ENCODE measurements around the gene RCSD1.
A peak's percentile ranks its signal among the peaks of the same experiment; 100 is the strongest.

Gene RCSD1, protein sequence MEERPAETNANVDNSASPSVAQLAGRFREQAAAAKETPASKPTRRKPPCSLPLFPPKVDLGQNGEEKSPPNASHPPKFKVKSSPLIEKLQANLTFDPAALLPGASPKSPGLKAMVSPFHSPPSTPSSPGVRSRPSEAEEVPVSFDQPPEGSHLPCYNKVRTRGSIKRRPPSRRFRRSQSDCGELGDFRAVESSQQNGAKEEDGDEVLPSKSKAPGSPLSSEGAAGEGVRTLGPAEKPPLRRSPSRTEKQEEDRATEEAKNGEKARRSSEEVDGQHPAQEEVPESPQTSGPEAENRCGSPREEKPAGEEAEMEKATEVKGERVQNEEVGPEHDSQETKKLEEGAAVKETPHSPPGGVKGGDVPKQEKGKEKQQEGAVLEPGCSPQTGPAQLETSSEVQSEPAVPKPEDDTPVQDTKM

DNA sequence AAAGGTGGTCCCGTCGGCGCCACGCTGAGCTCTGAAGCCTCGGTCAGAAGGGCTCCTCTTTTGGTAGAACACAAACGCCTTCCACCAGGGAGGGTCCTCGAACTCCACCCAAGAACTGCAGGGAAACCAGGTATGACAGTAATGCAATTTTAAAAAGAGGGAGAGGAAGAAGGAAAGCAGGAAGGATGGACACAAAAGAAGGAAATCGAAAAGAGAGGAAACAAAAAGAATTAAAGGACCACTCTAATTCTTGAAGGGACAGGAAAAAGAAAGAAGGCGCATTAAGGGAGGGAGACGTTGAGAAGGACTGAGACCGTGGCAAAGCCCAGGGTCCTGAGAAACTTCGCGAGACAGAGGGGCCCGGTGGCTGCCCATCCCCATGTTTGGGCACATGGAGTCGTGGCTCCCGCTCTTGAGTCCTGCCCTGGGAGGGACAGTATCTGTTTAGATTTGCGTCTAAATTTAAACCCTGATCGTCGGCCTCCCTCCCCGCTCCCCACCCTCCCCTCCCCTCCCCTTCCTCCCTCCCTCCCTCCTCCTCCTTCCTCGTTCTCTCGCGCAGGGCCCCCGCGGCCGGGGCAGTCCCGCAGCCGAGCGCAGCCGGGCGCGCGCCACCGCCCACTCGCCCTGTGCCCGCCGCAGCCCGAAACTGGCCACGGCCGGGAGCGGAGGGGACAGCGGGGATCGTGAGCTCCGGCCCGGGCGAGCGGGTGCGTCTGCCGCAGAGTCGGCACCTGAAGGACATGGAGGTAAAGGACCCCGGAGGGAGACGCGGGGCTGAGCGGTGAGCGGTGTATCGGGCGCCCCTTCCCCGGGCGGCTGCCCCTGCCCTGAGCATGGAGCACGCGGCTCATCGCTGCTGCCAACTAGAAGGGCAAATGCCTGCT, at the start of gene RCSD1:
Gene RCSD1 (plus strand): TSS at position 552 of the 887 bp plus-strand sequence. CDS start 192 bp downstream, at position 744.
- Histone ChIP-seq H3K9me3 (ENCODE audit: control insufficient read depth, insufficient read depth, low read length) (no peaks in the 10 kb centered on the region), H3K27me3 (ENCODE audit: control insufficient read depth, insufficient read depth, low read length) (peaks cover 72% of the 10 kb centered on the region), H3K4me1 (ENCODE audit: control insufficient read depth, insufficient read depth, low read length) (peaks cover 9% of the 10 kb centered on the region), H3K36me3 (ENCODE audit: control insufficient read depth, insufficient read depth, low read length) (no peaks in the 10 kb centered on the region), H3K9ac (ENCODE audit: low read depth, low read length) (no peak within 1 kb of the TSS), H3K4me3 (ENCODE audit: low read depth, low read length) (peak within 1 kb of the TSS; percentile 61)

DNA sequence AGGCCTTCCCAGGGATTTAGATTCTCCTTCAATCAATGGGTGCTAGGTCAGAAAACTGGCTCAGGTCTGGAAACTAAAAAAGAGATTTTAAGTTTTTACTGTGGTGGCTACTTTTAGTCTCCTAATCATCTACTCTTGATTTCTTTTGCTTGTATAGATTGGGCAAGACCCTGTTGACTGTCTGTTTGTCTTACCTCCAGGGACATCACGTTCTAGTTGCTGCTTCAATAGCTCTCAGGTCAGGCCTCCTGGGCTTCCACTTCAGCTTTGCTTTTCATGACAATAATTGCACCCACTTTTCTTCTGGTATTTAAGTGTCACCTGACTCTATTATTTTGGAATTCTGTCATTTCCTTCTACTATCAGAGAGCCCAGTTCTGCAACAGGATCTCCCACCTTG, 48.0 kb upstream of the RCSD1 start:
- H3K9ac ChIP-seq (ENCODE audit: low read depth, low read length) = no peak overlapping the region
- no peaks in the 10 kb centered on the region for H3K27me3 ChIP-seq (ENCODE audit: control insufficient read depth, insufficient read depth, low read length)
- no peaks in the 10 kb centered on the region for H3K4me1 ChIP-seq (ENCODE audit: control insufficient read depth, insufficient read depth, low read length)
- H3K4me3 ChIP-seq (ENCODE audit: low read depth, low read length) = no peak overlapping the region
- H3K36me3 ChIP-seq (ENCODE audit: control insufficient read depth, insufficient read depth, low read length) = no peaks in the 10 kb centered on the region
- H3K9me3 ChIP-seq (ENCODE audit: control insufficient read depth, insufficient read depth, low read length) = no peaks in the 10 kb centered on the region

DNA sequence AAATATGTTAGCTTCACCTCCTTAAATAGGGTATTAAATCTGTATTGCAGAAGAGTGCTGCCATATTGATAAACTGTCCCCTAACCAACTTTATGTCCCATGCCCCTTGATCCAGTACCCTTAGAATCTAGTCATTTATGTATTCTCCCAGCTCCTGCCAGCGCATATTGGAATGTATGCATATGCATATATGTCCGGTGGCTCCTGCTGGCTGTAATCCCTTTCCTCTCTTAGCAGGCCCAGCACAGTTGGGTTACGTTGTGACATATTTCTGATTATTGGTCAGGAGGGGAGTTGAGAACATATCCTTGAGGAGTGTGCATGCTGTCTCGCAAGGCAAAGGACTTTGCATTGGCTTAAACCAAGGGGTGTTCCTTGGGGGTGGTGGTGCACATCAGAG, 47.3 kb upstream of the RCSD1 start:
- H3K4me3 ChIP-seq (ENCODE audit: low read depth, low read length) = no peak overlapping the region
- no peaks in the 10 kb centered on the region for H3K27me3 ChIP-seq (ENCODE audit: control insufficient read depth, insufficient read depth, low read length)
- H3K9ac ChIP-seq (ENCODE audit: low read depth, low read length) = no peak overlapping the region

DNA sequence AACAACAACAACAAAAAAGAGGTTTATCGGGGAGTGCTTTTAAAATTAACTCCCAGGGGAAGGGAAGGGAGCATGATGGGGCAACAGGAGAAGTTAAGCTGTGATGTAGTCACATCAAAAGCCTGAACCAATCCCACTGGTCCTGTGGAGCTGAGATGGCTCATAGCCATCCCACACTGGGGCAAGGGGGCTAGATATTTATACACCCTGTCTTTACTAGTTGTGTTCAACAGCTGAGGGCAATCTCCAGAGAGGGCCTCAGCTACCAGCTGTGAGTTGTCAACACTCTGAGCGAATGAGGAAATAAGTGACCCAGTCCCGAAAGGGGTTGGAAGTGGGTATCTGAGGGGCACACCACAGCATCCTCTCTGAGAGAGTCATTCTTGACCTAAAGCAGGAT, 45.5 kb upstream of the RCSD1 start:
- Histone ChIP-seq H3K4me1 (ENCODE audit: control insufficient read depth, insufficient read depth, low read length) (no peaks in the 10 kb centered on the region), H3K9me3 (ENCODE audit: control insufficient read depth, insufficient read depth, low read length) (no peaks in the 10 kb centered on the region), H3K27me3 (ENCODE audit: control insufficient read depth, insufficient read depth, low read length) (no peaks in the 10 kb centered on the region), H3K4me3 (ENCODE audit: low read depth, low read length) (no peak overlapping the region), H3K36me3 (ENCODE audit: control insufficient read depth, insufficient read depth, low read length) (no peaks in the 10 kb centered on the region), H3K9ac (ENCODE audit: low read depth, low read length) (no peak overlapping the region)

More for the DNA sequence above, 47.3 kb upstream of the RCSD1 start:
- no peaks in the 10 kb centered on the region for H3K9me3 ChIP-seq (ENCODE audit: control insufficient read depth, insufficient read depth, low read length)
- H3K4me1 ChIP-seq (ENCODE audit: control insufficient read depth, insufficient read depth, low read length) = no peaks in the 10 kb centered on the region
- no peaks in the 10 kb centered on the region for H3K36me3 ChIP-seq (ENCODE audit: control insufficient read depth, insufficient read depth, low read length)

DNA sequence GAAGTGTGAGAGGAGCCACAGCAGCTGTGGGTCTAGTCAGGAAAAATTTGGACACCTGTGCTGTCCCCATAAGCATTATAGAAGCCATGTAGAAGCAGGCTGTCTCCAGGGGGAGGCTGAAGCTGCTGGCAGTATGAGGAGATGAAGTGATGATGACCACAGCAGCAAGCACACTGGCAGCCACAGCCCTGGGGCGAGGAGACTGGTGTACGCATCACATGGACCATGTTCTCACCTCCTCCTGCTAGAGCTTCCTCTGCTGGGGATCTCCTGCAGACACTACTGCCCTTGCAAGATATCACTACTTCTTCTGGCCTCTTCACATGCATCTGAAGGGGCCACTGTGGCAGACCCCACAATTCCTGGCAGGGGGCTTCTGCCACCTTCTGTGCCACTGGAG, 42.7 kb upstream of the RCSD1 start:
- H3K27me3 ChIP-seq (ENCODE audit: control insufficient read depth, insufficient read depth, low read length) = no peaks in the 10 kb centered on the region
- no peaks in the 10 kb centered on the region for H3K9me3 ChIP-seq (ENCODE audit: control insufficient read depth, insufficient read depth, low read length)
- no peak overlapping the region for H3K4me3 ChIP-seq (ENCODE audit: low read depth, low read length)
- H3K36me3 ChIP-seq (ENCODE audit: control insufficient read depth, insufficient read depth, low read length) = no peaks in the 10 kb centered on the region
- H3K9ac ChIP-seq (ENCODE audit: low read depth, low read length) = no peak overlapping the region
- H3K4me1 ChIP-seq (ENCODE audit: control insufficient read depth, insufficient read depth, low read length) = no peaks in the 10 kb centered on the region

DNA sequence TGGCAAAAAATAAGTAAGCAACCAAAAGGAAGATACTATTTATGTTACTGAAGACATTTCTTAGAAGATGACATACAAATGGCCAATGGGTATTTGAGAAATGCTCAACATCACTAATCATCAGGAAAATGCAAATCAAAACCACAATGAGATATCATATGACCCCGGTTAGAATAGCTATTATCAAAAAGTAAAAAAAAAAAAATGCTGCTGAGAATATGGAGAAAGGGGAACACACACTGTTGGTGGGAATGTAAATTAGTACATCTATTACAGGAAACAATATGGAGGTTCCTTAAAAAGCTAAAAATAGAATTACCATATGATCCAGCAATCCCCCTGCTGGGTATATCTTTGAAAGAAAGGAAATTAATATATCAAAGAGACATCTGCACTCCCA, 42.2 kb upstream of the RCSD1 start:
- Histone ChIP-seq H3K9me3 (ENCODE audit: control insufficient read depth, insufficient read depth, low read length) (no peaks in the 10 kb centered on the region), H3K4me3 (ENCODE audit: low read depth, low read length) (no peak overlapping the region), H3K27me3 (ENCODE audit: control insufficient read depth, insufficient read depth, low read length) (no peaks in the 10 kb centered on the region), H3K9ac (ENCODE audit: low read depth, low read length) (no peak overlapping the region), H3K4me1 (ENCODE audit: control insufficient read depth, insufficient read depth, low read length) (no peaks in the 10 kb centered on the region), H3K36me3 (ENCODE audit: control insufficient read depth, insufficient read depth, low read length) (no peaks in the 10 kb centered on the region)

DNA sequence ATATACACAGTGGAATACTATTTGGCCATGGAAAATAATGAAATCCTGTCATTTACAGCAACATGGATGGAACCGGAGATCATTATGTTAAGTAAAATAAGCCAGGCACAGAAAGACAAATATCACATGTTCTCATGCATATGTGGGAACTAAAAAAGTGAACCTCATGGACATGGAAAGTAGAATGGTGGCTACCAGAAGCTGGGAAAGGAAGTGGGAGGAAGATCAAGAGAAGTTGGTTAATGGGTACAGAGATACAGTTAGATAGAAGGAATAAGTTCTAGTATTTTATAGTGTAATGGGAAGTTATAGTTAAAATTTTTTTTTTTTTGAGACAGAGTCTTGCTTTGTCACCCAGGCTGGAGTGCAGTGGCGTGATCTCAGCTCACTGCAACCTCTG, 41.7 kb upstream of the RCSD1 start:
- Histone ChIP-seq H3K4me3 (ENCODE audit: low read depth, low read length) (no peak overlapping the region), H3K9ac (ENCODE audit: low read depth, low read length) (no peak overlapping the region), H3K36me3 (ENCODE audit: control insufficient read depth, insufficient read depth, low read length) (no peaks in the 10 kb centered on the region), H3K9me3 (ENCODE audit: control insufficient read depth, insufficient read depth, low read length) (no peaks in the 10 kb centered on the region), H3K4me1 (ENCODE audit: control insufficient read depth, insufficient read depth, low read length) (no peaks in the 10 kb centered on the region), H3K27me3 (ENCODE audit: control insufficient read depth, insufficient read depth, low read length) (no peaks in the 10 kb centered on the region)

DNA sequence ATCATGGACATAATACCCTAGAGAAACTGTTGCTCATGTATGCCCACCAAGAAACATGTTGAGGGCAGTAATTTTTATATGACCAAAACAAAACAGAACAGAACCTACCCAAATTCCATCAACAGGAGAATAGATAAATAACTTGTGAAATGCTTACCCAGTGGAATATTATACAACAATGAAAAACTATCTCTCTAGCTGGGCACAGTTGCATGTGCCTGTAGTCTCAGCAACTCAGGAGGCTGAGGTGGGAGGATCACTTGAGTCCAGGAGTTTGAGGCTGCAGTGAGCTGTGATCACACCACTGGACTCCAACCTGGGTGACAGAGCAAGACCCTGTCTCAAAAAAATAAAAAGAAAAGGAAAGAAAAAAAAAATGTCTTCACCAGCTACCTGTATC, 37.6 kb upstream of the RCSD1 start:
- no peaks in the 10 kb centered on the region for H3K27me3 ChIP-seq (ENCODE audit: control insufficient read depth, insufficient read depth, low read length)
- no peaks in the 10 kb centered on the region for H3K4me1 ChIP-seq (ENCODE audit: control insufficient read depth, insufficient read depth, low read length)
- no peaks in the 10 kb centered on the region for H3K36me3 ChIP-seq (ENCODE audit: control insufficient read depth, insufficient read depth, low read length)
- H3K9me3 ChIP-seq (ENCODE audit: control insufficient read depth, insufficient read depth, low read length) = no peaks in the 10 kb centered on the region
- no peak overlapping the region for H3K9ac ChIP-seq (ENCODE audit: low read depth, low read length)
- H3K4me3 ChIP-seq (ENCODE audit: low read depth, low read length) = no peak overlapping the region

DNA sequence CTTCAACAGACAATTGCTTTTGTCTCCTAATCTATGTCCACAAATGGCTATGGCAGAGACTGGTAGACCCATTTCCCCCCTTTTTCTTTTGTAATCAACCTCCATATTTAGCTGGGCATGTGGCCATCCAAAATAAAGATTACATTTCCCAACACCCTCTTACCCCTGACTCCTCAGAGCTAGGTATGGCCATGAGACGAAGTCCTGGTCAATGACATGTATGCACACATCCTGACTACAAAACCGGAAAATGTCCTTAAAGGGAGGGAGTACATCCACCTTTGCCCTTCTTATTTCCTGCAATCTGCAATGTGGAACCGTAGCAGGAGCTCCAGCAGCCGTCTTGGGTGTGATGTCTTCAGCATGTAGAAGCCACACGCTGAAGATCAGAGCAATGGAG, 36.2 kb upstream of the RCSD1 start:
- Histone ChIP-seq H3K9me3 (ENCODE audit: control insufficient read depth, insufficient read depth, low read length) (no peaks in the 10 kb centered on the region), H3K4me3 (ENCODE audit: low read depth, low read length) (no peak overlapping the region), H3K9ac (ENCODE audit: low read depth, low read length) (no peak overlapping the region), H3K36me3 (ENCODE audit: control insufficient read depth, insufficient read depth, low read length) (no peaks in the 10 kb centered on the region), H3K27me3 (ENCODE audit: control insufficient read depth, insufficient read depth, low read length) (no peaks in the 10 kb centered on the region), H3K4me1 (ENCODE audit: control insufficient read depth, insufficient read depth, low read length) (no peaks in the 10 kb centered on the region)

DNA sequence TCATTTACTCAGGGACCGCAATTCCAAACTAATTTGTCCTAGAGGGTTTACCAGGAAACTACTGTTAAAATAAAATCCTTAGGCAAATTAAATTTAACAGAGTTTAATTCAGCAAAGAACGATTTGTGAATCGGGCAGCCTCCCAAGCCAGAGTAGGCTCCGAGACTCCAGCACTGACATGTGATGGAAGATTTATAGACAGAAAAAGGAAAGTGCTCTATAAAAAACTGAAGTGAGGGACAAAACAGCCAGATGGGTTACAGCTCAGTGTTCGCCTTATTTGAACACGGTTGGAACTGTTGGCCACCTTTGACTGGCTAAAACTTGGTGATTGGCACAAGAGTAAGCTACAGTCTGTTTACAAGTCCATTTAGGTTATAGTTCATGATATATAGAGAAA, 35.2 kb upstream of the RCSD1 start:
- H3K9me3 ChIP-seq (ENCODE audit: control insufficient read depth, insufficient read depth, low read length) = no peaks in the 10 kb centered on the region
- H3K4me1 ChIP-seq (ENCODE audit: control insufficient read depth, insufficient read depth, low read length) = no peaks in the 10 kb centered on the region
- H3K4me3 ChIP-seq (ENCODE audit: low read depth, low read length) = no peak overlapping the region
- H3K9ac ChIP-seq (ENCODE audit: low read depth, low read length) = no peak overlapping the region
- no peaks in the 10 kb centered on the region for H3K27me3 ChIP-seq (ENCODE audit: control insufficient read depth, insufficient read depth, low read length)
- H3K36me3 ChIP-seq (ENCODE audit: control insufficient read depth, insufficient read depth, low read length) = no peaks in the 10 kb centered on the region

DNA sequence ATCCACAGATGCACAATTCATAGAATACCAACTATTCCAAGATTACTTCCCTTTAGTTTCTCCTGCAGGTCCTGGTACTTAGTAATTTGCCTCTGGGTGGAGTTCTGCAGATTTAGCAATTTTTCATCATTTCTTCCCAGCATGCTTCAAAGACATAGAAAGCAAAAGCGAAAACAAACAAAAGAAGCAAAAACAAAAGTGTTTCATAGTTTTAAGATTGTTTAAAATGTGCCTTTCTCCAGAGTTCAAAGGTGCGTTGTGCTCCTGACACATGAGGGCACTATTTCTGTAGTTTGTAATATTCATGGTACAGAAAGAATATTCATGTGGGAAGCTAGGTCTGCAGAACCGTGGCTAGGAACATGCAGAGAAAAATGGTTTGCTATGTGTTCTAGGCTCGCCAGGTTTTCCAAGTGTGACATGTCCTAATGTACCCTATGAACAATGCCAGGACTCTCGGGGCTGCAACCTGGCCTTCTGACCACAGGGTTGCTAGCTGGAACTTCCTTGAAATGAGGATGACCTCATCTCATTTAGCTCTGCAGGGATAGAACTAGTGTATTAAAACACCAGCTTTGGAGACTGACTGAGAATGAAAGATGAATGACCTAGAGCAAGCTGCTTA, 30.0 kb upstream of the RCSD1 start:
- Histone ChIP-seq H3K9ac (ENCODE audit: low read depth, low read length) (no peak overlapping the region), H3K27me3 (ENCODE audit: control insufficient read depth, insufficient read depth, low read length) (no peaks in the 10 kb centered on the region), H3K9me3 (ENCODE audit: control insufficient read depth, insufficient read depth, low read length) (no peaks in the 10 kb centered on the region), H3K4me3 (ENCODE audit: low read depth, low read length) (no peak overlapping the region), H3K4me1 (ENCODE audit: control insufficient read depth, insufficient read depth, low read length) (no peaks in the 10 kb centered on the region), H3K36me3 (ENCODE audit: control insufficient read depth, insufficient read depth, low read length) (no peaks in the 10 kb centered on the region)
